Testis (tissue), 3 donors: ENCODE results near the gene BLMH. TPM values are rescaled to one million over a fixed set of nuclear protein-coding genes. Genes with fewer than 3 reads are reported as not detected.

Experiments
- DNase-seq: peaks from one replicate; pipeline ENCODE4 v3.0.0-alpha.2; 2019
- H3K27ac ChIP-seq, 2 donors: fragments of 200-600 bp; sonication (generic); one replicate each; pipeline ENCODE4 v1.5.1; 2019
- H3K27me3 ChIP-seq: fragments of 200-600 bp; sonication (generic); one replicate; pipeline ENCODE4 v1.5.1; 2019
- H3K36me3 ChIP-seq: fragments of 200-600 bp; sonication (generic); one replicate; pipeline ENCODE4 v1.5.1; 2017; ENCODE audit warnings: low read depth; ENCODE audit errors: missing control alignments
- H3K4me1 ChIP-seq: fragments of 200-600 bp; sonication (generic); one replicate; pipeline ENCODE4 v1.5.1; 2019
- H3K4me3 ChIP-seq, 2 donors: fragments of 200-600 bp; sonication (generic); one replicate each; pipeline ENCODE4 v1.5.1; 2017 to 2019
- H3K9me3 ChIP-seq: fragments of 200-600 bp; sonication (generic); one replicate; pipeline ENCODE4 v1.5.1; 2017
- POLR2A ChIP-seq: fragments of 450-650 bp; IDR thresholded peaks from one replicate; pipeline ENCODE4 v1.6.1; 2017; ENCODE audit warnings: antibody characterized with exemption, mild to moderate bottlenecking, moderate library complexity
- WGBS, 2 donors: methylation state at CpG; one replicate each; pipeline ENCODE4 v1.1.5; 2018; 5-methylcytosine and 5-hydroxymethylcytosine counted together
- intact Hi-C: fragments of 100-400 bp; cut with DNase I; formaldehyde crosslinking; loops from one replicate; pipeline ENCODE4 v1.15.1; 2023; ENCODE audit warnings: low total_unique reads
- polyA plus RNA-seq: library from polyadenylated mRNA; stranded (reverse); fragments of 350-450 nt; fragmentation: Illumina TruSeq; extraction: RNeasy Lipid Tissue Mini Kit (QIAGEN cat#74804); gene quantifications from one replicate; pipeline ENCODE4 v1.2.3, GENCODE V29; 2014; ENCODE audit warnings: low read depth, low replicate concordance; ENCODE audit not compliant: insufficient read depth
- total RNA-seq, 2 donors: library from RNA; depleted of rRNA; stranded (reverse); fragments of >200 nt; gene quantifications; one replicate each; pipeline ENCODE4 v1.2.3, GENCODE V29; 2016
- TF ChIP-seq, protein P1 (sequence below), 3 experiments: fragments of 450-650 bp in 2 of 3; fragments of 200-600 bp in 1 of 3; sonication (generic) in 1 of 3; IDR thresholded peaks; one replicate each; pipeline ENCODE4 v1.5.1; 2016 to 2019; ENCODE audit warnings: antibody characterized with exemption in 3 of 3, mild to moderate bottlenecking in 2 of 3, moderate library complexity in 1 of 3

The BLMH gene
- total and polyA plus RNA-seq, 3 donors from 2014 or later = 36.4 to 54.9 (median 46.9) TPM

DNA sequence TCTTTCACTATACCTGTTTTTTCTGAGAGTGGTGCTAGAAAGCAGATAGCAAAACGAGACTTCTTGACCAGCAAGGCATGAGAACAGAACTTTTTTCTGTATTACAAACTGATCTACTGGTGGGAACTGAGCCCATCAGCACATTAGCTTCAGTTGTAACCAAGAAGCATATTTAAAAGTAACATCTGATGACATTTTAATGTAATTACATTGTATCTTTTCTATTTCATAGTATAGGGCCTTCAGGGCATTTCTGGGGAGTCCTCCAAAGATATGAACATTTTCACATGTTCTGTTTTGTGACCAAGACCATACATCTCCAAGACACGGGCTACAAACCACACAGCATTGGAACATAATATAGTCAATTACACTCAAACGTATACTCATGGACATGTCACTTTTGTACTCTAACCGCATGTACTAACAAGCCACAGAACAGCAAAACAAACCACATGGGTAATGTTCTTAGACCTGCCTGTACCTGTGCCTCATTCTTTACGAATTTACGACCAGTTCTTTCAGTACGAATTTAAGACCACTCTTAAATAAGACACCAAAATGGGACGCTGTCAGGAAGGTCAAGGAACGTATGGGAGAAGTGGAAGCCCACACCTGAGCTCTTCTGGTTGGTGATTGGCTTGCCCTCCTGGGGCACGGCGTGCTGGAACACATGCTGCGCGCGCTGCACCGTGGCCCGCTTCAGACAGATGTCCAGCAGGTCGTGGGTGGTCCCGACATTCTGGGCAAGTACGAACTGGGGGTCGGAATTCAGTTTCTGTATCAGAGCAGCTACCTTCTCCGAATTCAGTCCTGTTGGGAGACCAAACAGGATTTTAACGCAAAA lies 825 bp downstream of the BLMH start:
- 1 to 2% methylated on average over 22 of the region's 22 CpGs for WGBS, 2 donors
- peak; percentile 75 for DNase-seq
- H3K36me3 ChIP-seq = no peaks in the 10 kb centered on the region

DNA sequence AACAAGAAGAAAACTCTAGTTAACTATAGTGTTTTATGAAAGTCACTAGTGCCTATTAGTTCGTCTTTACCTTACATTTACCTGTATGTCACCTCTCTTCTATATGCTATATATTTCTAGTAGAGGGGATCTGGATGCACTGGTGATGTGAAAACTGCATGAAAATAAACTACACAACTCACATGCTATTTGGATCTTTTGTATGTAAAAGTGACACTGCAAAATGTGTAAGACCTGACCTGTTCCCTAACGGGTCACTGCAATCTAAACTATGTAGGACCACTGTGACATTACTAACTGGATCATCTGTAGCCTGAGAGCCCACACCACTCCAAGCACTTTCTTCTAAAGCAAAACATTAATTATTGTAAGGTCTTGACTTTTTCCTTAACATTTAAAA lies 1.7 kb downstream of the BLMH start:
- H3K9me3 ChIP-seq = no peaks in the 10 kb centered on the region
- H3K4me1 ChIP-seq = peaks cover 12% of the 10 kb centered on the region
- TF ChIP-seq, protein P1, sequence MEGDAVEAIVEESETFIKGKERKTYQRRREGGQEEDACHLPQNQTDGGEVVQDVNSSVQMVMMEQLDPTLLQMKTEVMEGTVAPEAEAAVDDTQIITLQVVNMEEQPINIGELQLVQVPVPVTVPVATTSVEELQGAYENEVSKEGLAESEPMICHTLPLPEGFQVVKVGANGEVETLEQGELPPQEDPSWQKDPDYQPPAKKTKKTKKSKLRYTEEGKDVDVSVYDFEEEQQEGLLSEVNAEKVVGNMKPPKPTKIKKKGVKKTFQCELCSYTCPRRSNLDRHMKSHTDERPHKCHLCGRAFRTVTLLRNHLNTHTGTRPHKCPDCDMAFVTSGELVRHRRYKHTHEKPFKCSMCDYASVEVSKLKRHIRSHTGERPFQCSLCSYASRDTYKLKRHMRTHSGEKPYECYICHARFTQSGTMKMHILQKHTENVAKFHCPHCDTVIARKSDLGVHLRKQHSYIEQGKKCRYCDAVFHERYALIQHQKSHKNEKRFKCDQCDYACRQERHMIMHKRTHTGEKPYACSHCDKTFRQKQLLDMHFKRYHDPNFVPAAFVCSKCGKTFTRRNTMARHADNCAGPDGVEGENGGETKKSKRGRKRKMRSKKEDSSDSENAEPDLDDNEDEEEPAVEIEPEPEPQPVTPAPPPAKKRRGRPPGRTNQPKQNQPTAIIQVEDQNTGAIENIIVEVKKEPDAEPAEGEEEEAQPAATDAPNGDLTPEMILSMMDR (IDR thresholded peaks at IDR 0.05) = no peak
- TF ChIP-seq POLR2A = no peak
- no peak for DNase-seq
- WGBS, 2 donors = 53 to 70% methylated on average over 2 of the region's 2 CpGs
- no peaks in the 10 kb centered on the region for H3K36me3 ChIP-seq
- no peak overlapping the region for H3K4me3 ChIP-seq
- no peak overlapping the region for H3K27ac ChIP-seq
- no peaks in the 10 kb centered on the region for H3K27me3 ChIP-seq
- intact Hi-C loops = no loop called here

More for the DNA sequence above, 825 bp downstream of the BLMH start:
- Histone ChIP-seq H3K4me1 (peaks cover 12% of the 10 kb centered on the region), H3K27ac (peak overlapping the region; percentile 36 to 74), H3K9me3 (no peaks in the 10 kb centered on the region), H3K27me3 (no peaks in the 10 kb centered on the region), H3K4me3 (peak overlapping the region; percentile 91 to 92)
- TF ChIP-seq, protein P1 (IDR thresholded peaks at IDR 0.05) = no peak
- intact Hi-C loops = no loop called here

DNA sequence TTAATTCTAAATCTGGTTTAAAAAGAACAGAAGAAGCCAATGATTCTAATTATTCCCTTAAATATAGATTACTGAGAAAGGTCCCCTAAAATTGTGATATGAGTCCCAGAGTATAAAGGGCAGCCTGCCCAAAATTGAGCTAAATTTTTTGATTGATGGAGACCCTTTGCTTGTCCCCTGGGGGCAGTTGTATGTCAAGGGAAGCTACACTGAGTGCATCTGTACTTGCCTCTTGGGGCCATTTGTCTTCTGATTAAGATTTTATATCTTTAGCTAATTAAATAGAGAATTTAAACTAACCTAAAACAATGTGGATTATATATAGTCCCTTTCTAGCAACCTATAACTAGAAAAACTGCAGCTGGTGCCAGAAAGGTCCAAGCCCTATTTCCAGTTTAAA lies 12.6 kb downstream of the BLMH start:
- no peak overlapping the region for H3K27ac ChIP-seq
- no peaks in the 10 kb centered on the region for H3K27me3 ChIP-seq
- no peaks in the 10 kb centered on the region for H3K4me1 ChIP-seq
- no peaks in the 10 kb centered on the region for H3K36me3 ChIP-seq
- H3K4me3 ChIP-seq = no peak overlapping the region
- intact Hi-C loops = loop anchor here (10.0 kb wide), 1 partner anchor 154 kb away; no protein-coding TSS in a partner anchor
- DNase-seq = no peak
- TF ChIP-seq POLR2A = no peak
- H3K9me3 ChIP-seq = no peaks in the 10 kb centered on the region

DNA sequence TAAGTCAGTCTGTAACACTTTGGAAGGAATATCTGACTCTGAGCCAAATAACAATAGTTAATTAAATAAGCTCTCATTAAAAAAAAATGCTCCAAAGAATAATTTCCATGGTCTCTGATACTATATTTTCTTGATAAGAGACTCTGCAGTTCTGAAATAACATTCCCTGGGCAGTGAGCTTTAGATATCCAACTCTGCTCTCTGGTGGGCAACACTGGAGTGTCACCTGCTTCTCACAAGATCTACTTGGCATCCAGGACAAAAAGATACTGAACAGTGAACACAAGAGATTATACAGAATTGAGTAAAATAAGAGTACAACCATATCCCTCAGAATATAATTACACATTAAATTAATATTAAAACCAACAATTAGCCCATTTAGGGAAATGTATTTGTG lies 13.7 kb downstream of the BLMH start:
- Histone ChIP-seq H3K36me3 (no peaks in the 10 kb centered on the region), H3K27ac (no peak overlapping the region), H3K27me3 (no peaks in the 10 kb centered on the region), H3K4me1 (no peaks in the 10 kb centered on the region), H3K4me3 (no peak overlapping the region), H3K9me3 (no peaks in the 10 kb centered on the region)
- intact Hi-C loops = loop anchor here (10.0 kb wide), 1 partner anchor 153 kb away; no protein-coding TSS in a partner anchor
- peak; percentile 76 for DNase-seq
- no peak for TF ChIP-seq POLR2A
- TF ChIP-seq, protein P1 (IDR thresholded peaks at IDR 0.05) = peak; percentile 28 to 47 (median 39)

DNA sequence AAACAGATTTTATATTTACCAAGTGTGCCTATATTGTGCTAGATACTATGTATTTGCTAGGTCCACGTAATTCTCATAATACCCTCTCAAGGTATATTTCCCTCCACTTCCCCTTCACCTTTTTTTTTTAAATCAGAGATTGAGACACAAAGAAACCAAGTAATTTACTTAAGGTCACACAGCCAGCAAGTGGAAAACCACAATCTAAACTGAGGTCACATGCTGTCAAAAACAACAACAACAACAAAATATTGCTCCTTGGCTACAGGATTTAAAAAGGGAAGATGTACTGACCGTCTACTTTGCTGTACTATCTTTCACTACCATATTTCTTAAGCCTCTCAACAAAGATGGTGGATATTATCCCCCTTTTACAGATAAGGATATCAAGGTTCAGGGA lies 15.8 kb downstream of the BLMH start:
- no peaks in the 10 kb centered on the region for H3K27me3 ChIP-seq
- H3K9me3 ChIP-seq = no peaks in the 10 kb centered on the region
- no peaks in the 10 kb centered on the region for H3K4me1 ChIP-seq
- 81 to 89% methylated on average over 2 of the region's 2 CpGs for WGBS, 2 donors
- DNase-seq = no peak
- no peaks in the 10 kb centered on the region for H3K36me3 ChIP-seq
- intact Hi-C loops = loop anchor here (10.0 kb wide), 1 partner anchor 151 kb away; no protein-coding TSS in a partner anchor
- TF ChIP-seq, protein P1 (IDR thresholded peaks at IDR 0.05) = no peak
- no peak for TF ChIP-seq POLR2A
- no peak overlapping the region for H3K27ac ChIP-seq
- no peak overlapping the region for H3K4me3 ChIP-seq
